ENCODE data around the gene DLG1.
"Not testable (repeated sequence)": the region's sequence is repeated elsewhere in the genome, so short reads cannot be mapped to it uniquely, and the experiment has no call there.

Gene DLG1

DNA sequence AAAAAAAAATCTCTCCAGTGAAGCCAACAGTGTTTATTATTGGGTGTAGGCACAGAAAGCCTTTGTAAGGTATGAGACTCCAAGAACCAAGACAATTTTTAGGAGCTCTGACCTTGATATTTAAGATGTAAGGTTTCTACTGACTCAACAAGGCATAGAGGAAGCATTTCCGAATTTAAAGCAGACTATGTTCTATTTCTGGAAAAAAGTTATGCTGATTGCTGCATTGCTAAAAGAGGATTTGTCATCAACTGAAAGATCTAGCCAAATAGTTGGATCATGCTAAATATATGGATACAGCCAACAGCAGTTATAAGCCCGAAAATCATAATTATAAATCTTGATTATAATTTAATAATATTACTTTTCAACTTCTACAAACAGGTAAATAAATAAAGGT lies 215.5 kb downstream of the DLG1 start:
- CTCF ChIA-PET: interaction anchor here (0.6 kb wide), 1 partner anchor 138 kb away, joined by 3 read pairs; no protein-coding TSS in a partner anchor
- no peak for DNase-seq (ENCODE audit: low spot score)
- H3K27ac ChIP-seq: no peak overlapping the region
- POLR2A ChIA-PET (ENCODE audit: low non-redundant PET): no interaction called here
- no peak for TF ChIP-seq CTCF (conservative IDR thresholded peaks at IDR 0.05; ENCODE audit: low read depth)

- H3K27ac ChIP-seq: no peak overlapping the region
- POLR2A ChIA-PET (ENCODE audit: low non-redundant PET): no interaction called here
- CTCF ChIA-PET: no interaction called here
- TF ChIP-seq CTCF (conservative IDR thresholded peaks at IDR 0.05; ENCODE audit: low read depth): no peak
- DNase-seq (ENCODE audit: low spot score): no peak
Observed at GRCh38 chr3:197080344-197080743, 218.1 kb downstream of the DLG1 start.

DNA sequence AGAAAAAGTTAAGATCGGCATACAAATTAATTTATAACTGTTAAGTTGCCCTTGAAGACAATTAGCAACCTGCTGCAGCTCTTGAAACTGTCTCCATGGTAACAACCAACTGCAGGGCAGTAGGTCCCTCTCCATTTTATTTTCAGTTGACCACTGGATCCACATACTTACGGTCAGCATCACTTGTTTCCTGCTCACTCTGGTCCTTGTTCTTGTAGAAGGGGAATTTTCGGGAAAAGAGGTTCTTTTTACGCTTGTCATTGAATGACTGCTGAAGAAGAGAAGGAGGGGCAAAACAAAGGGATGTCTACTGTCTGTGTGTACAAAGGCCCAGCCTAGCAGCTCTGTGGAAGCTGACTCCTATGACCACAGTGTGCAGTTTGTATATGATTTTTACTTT lies 222.0 kb downstream of the DLG1 start:
- H3K27ac ChIP-seq: no peak overlapping the region
- no peak for TF ChIP-seq CTCF (conservative IDR thresholded peaks at IDR 0.05; ENCODE audit: low read depth)
- DNase-seq (ENCODE audit: low spot score): no peak
- ChIA-PET POLR2A (ENCODE audit: low non-redundant PET) (no interaction called here), CTCF (no interaction called here)

- no peak for DNase-seq (ENCODE audit: low spot score)
- TF ChIP-seq CTCF (conservative IDR thresholded peaks at IDR 0.05; ENCODE audit: low read depth): no peak
- H3K27ac ChIP-seq: no peak overlapping the region
- POLR2A ChIA-PET (ENCODE audit: low non-redundant PET): no interaction called here
- CTCF ChIA-PET: no interaction called here
Observed at GRCh38 chr3:197068077-197068476, 230.3 kb downstream of the DLG1 start.

DNA sequence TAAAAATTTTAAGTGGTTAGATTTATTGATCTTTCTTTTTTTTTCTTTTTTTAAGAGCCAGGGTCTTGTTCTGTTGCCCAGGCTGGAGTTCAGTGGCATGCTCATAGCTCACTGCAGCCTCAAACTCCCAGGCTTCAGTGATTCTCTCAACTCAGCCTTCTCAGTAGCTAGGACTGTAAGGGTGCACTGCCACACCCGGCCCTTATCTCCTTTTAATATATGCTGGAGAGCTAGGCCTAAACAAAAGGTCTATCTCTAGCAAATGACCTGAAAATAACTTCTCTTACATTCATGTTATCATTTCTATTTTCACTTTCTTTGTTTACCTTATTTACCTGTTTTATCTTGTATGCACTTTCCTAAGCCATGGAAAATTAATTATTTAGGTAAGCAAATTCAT lies 233.6 kb downstream of the DLG1 start:
- CTCF ChIA-PET: interaction anchor here (0.7 kb wide), 1 partner anchor 9 kb away, joined by 8 read pairs; no protein-coding TSS in a partner anchor
- TF ChIP-seq CTCF (conservative IDR thresholded peaks at IDR 0.05; ENCODE audit: low read depth): no peak
- H3K27ac ChIP-seq: no peak overlapping the region
- POLR2A ChIA-PET (ENCODE audit: low non-redundant PET): no interaction called here
- no peak for DNase-seq (ENCODE audit: low spot score)

- CTCF ChIA-PET: interaction anchor here (0.5 kb wide), 1 partner anchor 27 kb away, joined by 4 read pairs; no protein-coding TSS in a partner anchor
- no peak overlapping the region for H3K27ac ChIP-seq
- DNase-seq (ENCODE audit: low spot score): no peak
- TF ChIP-seq CTCF (conservative IDR thresholded peaks at IDR 0.05; ENCODE audit: low read depth): no peak
- POLR2A ChIA-PET (ENCODE audit: low non-redundant PET): no interaction called here
Observed at GRCh38 chr3:197062446-197062845, 236.0 kb downstream of the DLG1 start.

GRCh38 chr3:197051637-197052036 lies 246.8 kb downstream of the DLG1 start:
- H3K27ac ChIP-seq; POLR2A ChIA-PET (ENCODE audit: low non-redundant PET); DNase-seq (ENCODE audit: low spot score); CTCF ChIA-PET: not testable (repeated sequence)
